Activated naive CD8-positive, alpha-beta T cell treated with anti-CD3 and anti-CD28 coated beads for 36 hours (primary cell): ENCODE results near the gene TANC1. TPM values are rescaled to one million over a fixed set of nuclear protein-coding genes. Genes with fewer than 3 reads are reported as not detected.
A peak's percentile ranks its signal among the peaks of the same experiment; 100 is the strongest.
"Not testable (repeated sequence)": the region's sequence is repeated elsewhere in the genome, so short reads cannot be mapped to it uniquely, and the experiment has no call there.

Experiments
- DNase-seq: peaks from one replicate; pipeline ENCODE4 v3.0.0; 2021
- H3K27ac Mint-ChIP-seq: one replicate; pipeline ENCODE4 v1.8.0; 2022; ENCODE audit warnings: mild to moderate bottlenecking, moderate library complexity, mixed read lengths
- H3K27me3 Mint-ChIP-seq: one replicate; pipeline ENCODE4 v1.8.0; 2022; ENCODE audit warnings: mild to moderate bottlenecking, mixed read lengths
- H3K36me3 Mint-ChIP-seq: one replicate; pipeline ENCODE4 v1.8.0; 2021; ENCODE audit warnings: mild to moderate bottlenecking, mixed read lengths
- H3K4me1 Mint-ChIP-seq: one replicate; pipeline ENCODE4 v1.8.0; 2021; ENCODE audit warnings: mixed read lengths
- H3K4me3 Mint-ChIP-seq: one replicate; pipeline ENCODE4 v1.8.0; 2022; ENCODE audit warnings: mild to moderate bottlenecking, moderate library complexity, mixed read lengths
- H3K9me3 Mint-ChIP-seq: one replicate; pipeline ENCODE4 v1.8.0; 2022; ENCODE audit warnings: mixed read lengths
- total RNA-seq, 2 experiments: library from RNA; stranded (reverse); gene quantifications; one replicate each; pipeline ENCODE4 v1.2.3, GENCODE V29; 2021

TANC1 gene
- total RNA-seq, 2 experiments from 2014 or later = 0.97 to 1.0 TPM

GRCh38 chr2:159086342-159086741 lies 117.9 kb downstream of the TANC1 start:
- Mint-ChIP-seq H3K4me1 (peaks cover 28% of the 10 kb centered on the region), H3K36me3 (no peaks in the 10 kb centered on the region), H3K27ac (no peak overlapping the region), H3K27me3 (no peaks in the 10 kb centered on the region), H3K9me3 (no peaks in the 10 kb centered on the region), H3K4me3 (no peak overlapping the region)
- no peak for DNase-seq

- no peaks in the 10 kb centered on the region for H3K27me3 Mint-ChIP-seq
- H3K27ac Mint-ChIP-seq = no peak overlapping the region
- no peak for DNase-seq
- no peaks in the 10 kb centered on the region for H3K36me3 Mint-ChIP-seq
- peak overlapping the region; percentile 4 for H3K4me3 Mint-ChIP-seq
- H3K4me1 Mint-ChIP-seq = peaks cover 33% of the 10 kb centered on the region
- no peaks in the 10 kb centered on the region for H3K9me3 Mint-ChIP-seq
Observed at GRCh38 chr2:159086826-159087225, 118.4 kb downstream of the TANC1 start.

GRCh38 chr2:159088906-159089305 lies 120.5 kb downstream of the TANC1 start:
- Mint-ChIP-seq H3K9me3 (no peaks in the 10 kb centered on the region), H3K27ac (no peak overlapping the region)

DNA sequence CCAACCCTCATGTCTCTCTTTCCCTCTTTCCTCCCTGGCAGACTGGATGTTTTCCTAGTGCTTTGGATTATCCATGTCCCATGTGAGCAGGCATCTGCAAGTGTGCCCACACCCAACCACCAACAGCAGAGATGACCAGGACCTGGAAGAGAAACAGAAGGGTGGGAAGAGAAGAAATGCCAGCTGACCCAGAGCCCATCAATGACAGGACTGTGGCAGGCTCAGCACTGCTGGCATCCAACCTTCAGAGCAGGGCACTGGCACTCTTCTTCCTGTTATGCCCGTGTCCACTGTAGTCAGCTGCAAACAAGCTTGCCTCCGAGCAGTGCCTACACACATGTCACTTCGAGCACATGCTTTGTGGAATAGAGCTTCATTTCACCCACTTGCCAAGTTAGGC lies 121.1 kb downstream of the TANC1 start:
- peaks cover 59% of the 10 kb centered on the region for H3K4me1 Mint-ChIP-seq
- H3K27ac Mint-ChIP-seq = no peak overlapping the region
- no peak for DNase-seq
- no peaks in the 10 kb centered on the region for H3K27me3 Mint-ChIP-seq
- H3K9me3 Mint-ChIP-seq = no peaks in the 10 kb centered on the region
- H3K36me3 Mint-ChIP-seq = no peaks in the 10 kb centered on the region
- H3K4me3 Mint-ChIP-seq = no peak overlapping the region

More at GRCh38 chr2:159088906-159089305, 120.5 kb downstream of the TANC1 start:
- H3K36me3 Mint-ChIP-seq = no peaks in the 10 kb centered on the region
- H3K4me1 Mint-ChIP-seq = peaks cover 53% of the 10 kb centered on the region
- no peak overlapping the region for H3K4me3 Mint-ChIP-seq
- no peaks in the 10 kb centered on the region for H3K27me3 Mint-ChIP-seq
- no peak for DNase-seq

- Mint-ChIP-seq H3K27ac (no peak overlapping the region), H3K4me1 (peaks cover 60% of the 10 kb centered on the region), H3K4me3 (no peak overlapping the region), H3K36me3 (peaks cover under 1% of the 10 kb centered on the region), H3K27me3 (no peaks in the 10 kb centered on the region), H3K9me3 (peaks cover under 1% of the 10 kb centered on the region)
- DNase-seq = no peak
Observed at GRCh38 chr2:159090514-159091201, 122.2 kb downstream of the TANC1 start.

GRCh38 chr2:159091381-159091780 lies 122.9 kb downstream of the TANC1 start:
- Mint-ChIP-seq H3K4me1 (peaks cover 59% of the 10 kb centered on the region), H3K27me3 (no peaks in the 10 kb centered on the region), H3K4me3 (no peak overlapping the region), H3K9me3 (peaks cover 7% of the 10 kb centered on the region), H3K36me3 (peaks cover 4% of the 10 kb centered on the region), H3K27ac (peak overlapping the region; percentile 82)
- no peak for DNase-seq

DNA sequence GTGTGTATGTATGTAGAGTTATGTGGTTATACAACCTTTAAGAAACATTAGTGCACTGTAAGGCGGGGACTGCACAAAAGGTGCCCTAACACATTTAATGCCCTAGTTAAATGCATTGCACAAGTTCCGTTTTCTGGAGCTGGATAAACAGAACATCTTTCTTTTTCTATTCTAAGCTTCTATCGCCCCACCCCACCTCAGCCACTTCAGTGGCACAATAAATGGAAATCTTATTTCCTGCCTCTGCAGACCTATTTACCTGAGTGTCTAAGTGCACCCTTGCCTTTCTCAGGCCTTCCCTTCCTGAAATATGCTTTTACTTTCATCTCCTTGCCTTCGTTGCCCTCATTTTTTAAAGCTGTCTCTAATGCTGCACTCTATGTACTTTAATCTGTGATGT lies 123.5 kb downstream of the TANC1 start:
- Mint-ChIP-seq H3K27ac (peak overlapping the region; percentile 82), H3K4me1 (peaks cover 55% of the 10 kb centered on the region)
- DNase-seq = no peak

GRCh38 chr2:159093497-159093896 lies 125.1 kb downstream of the TANC1 start:
- H3K4me1 Mint-ChIP-seq = peaks cover 50% of the 10 kb centered on the region
- peaks cover 9% of the 10 kb centered on the region for H3K36me3 Mint-ChIP-seq
- peak overlapping the region; percentile 82 for H3K27ac Mint-ChIP-seq
- no peak for DNase-seq
- H3K9me3 Mint-ChIP-seq = peaks cover 15% of the 10 kb centered on the region
- H3K4me3 Mint-ChIP-seq = no peak overlapping the region
- H3K27me3 Mint-ChIP-seq = no peaks in the 10 kb centered on the region

More for the DNA sequence above, 123.5 kb downstream of the TANC1 start:
- Mint-ChIP-seq H3K9me3 (peaks cover 13% of the 10 kb centered on the region), H3K4me3 (peak overlapping the region; percentile 2), H3K36me3 (peaks cover 8% of the 10 kb centered on the region), H3K27me3 (no peaks in the 10 kb centered on the region)

GRCh38 chr2:159094173-159094737 lies 125.8 kb downstream of the TANC1 start:
- H3K27ac Mint-ChIP-seq = peak overlapping the region; percentile 78
- peak; percentile 42 for DNase-seq
- peaks cover 9% of the 10 kb centered on the region for H3K36me3 Mint-ChIP-seq
- peaks cover 15% of the 10 kb centered on the region for H3K9me3 Mint-ChIP-seq
- H3K4me1 Mint-ChIP-seq = peaks cover 55% of the 10 kb centered on the region
- no peaks in the 10 kb centered on the region for H3K27me3 Mint-ChIP-seq
- no peak overlapping the region for H3K4me3 Mint-ChIP-seq

DNA sequence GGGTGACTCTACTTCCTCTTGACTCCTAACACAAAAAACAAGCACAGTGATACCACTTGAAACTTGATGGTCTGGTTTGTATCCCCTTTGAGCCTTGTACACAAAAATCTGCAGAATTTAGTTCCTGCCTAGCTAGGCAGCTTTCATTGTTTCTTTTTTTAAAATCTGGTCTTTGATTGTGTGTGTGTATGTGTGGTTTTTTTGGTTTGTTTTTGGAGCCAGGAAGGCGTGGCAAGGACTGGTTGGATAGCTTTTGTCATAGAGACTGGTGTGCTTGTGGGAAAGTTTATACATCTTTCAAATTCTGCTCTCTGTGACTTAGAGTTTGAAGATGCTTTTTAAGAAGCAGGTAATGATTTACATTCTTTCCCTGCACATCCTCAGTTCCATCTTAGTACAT lies 127.4 kb downstream of the TANC1 start:
- Mint-ChIP-seq H3K27me3 (no peaks in the 10 kb centered on the region), H3K9me3 (peaks cover 15% of the 10 kb centered on the region), H3K36me3 (peaks cover 9% of the 10 kb centered on the region), H3K4me3 (no peak overlapping the region), H3K27ac (no peak overlapping the region), H3K4me1 (peaks cover 45% of the 10 kb centered on the region)
- DNase-seq = no peak

DNA sequence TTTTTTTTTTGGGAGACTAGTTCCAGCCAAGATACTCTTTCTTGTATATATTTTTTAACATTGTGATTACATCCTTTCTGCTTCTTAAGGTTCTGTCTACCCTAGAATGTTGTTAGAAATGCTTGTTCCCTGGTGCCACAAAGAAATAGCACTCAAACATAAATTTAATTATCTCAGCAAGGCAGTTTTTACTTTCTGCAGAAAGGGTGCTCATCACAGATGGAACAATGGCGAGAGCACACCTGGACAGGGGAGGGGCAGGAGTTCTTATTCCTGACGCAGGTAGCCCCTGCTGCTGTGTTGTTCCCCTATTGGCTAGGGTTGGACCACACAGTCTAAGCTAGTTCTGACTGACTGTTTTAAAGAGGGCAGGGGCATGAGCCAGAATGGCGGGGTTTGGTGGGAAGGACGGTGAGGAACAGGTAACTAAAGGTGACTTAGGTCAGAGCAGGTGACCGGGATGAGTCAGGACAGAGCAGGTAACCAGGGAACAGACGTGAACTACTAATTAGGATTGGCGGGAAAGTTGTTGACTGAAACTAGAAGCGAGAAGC lies 127.9 kb downstream of the TANC1 start:
- Mint-ChIP-seq H3K9me3 (peaks cover 15% of the 10 kb centered on the region), H3K4me1 (peaks cover 40% of the 10 kb centered on the region)
- H3K36me3 Mint-ChIP-seq, H3K27me3 Mint-ChIP-seq, H3K4me3 Mint-ChIP-seq, H3K27ac Mint-ChIP-seq, DNase-seq: not testable (repeated sequence)

DNA sequence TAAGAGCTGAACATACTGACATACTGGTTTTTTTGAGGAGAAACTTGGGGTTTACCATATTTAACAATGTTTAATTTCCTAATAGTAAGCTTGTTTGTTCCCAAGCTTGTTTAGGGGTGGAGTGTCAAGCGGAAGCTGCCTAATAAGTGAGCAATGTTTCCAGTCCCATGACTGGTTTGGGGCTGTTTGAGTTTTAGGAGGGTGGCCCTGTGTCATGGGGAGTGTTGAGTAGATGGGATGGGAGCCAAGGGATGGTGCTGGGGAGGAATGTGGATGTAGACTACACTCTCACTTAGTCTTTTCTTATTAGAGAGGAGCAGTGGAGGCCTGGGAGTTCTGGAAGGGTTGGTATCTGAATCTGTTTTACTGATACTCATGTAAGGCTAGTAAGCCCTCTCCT lies 128.5 kb downstream of the TANC1 start:
- peaks cover 15% of the 10 kb centered on the region for H3K9me3 Mint-ChIP-seq
- H3K4me3 Mint-ChIP-seq = no peak overlapping the region
- no peak overlapping the region for H3K27ac Mint-ChIP-seq
- no peaks in the 10 kb centered on the region for H3K27me3 Mint-ChIP-seq
- H3K36me3 Mint-ChIP-seq = peaks cover 9% of the 10 kb centered on the region
- DNase-seq = no peak
- H3K4me1 Mint-ChIP-seq = peaks cover 35% of the 10 kb centered on the region

DNA sequence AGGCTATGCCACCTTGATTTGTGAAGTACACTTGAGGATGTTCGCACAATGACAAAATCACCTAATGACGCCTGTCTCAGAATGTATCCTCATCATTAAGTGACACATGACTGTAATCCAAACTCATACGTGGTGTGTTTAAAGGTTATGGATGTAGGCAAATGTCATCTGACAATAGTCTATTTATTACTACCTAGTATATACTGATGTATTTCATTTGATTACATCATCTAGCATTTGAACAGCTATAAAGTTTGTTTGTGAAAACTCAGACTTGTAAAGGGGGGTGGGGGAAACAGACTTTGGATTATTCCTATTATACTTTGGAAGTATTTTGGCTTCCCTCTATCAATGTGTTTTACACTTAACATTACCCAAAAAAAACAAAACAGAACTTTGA lies 129.9 kb downstream of the TANC1 start:
- Mint-ChIP-seq H3K4me1 (peaks cover 21% of the 10 kb centered on the region), H3K27me3 (no peaks in the 10 kb centered on the region), H3K9me3 (peaks cover 15% of the 10 kb centered on the region), H3K27ac (peak overlapping the region; percentile 56), H3K36me3 (peaks cover 9% of the 10 kb centered on the region), H3K4me3 (no peak overlapping the region)
- no peak for DNase-seq

GRCh38 chr2:159098921-159099411 lies 130.5 kb downstream of the TANC1 start:
- Mint-ChIP-seq H3K27ac (peak overlapping the region; percentile 56), H3K27me3 (no peaks in the 10 kb centered on the region), H3K36me3 (peaks cover 9% of the 10 kb centered on the region), H3K9me3 (peaks cover 15% of the 10 kb centered on the region), H3K4me1 (peaks cover 16% of the 10 kb centered on the region), H3K4me3 (no peak overlapping the region)
- DNase-seq = no peak

DNA sequence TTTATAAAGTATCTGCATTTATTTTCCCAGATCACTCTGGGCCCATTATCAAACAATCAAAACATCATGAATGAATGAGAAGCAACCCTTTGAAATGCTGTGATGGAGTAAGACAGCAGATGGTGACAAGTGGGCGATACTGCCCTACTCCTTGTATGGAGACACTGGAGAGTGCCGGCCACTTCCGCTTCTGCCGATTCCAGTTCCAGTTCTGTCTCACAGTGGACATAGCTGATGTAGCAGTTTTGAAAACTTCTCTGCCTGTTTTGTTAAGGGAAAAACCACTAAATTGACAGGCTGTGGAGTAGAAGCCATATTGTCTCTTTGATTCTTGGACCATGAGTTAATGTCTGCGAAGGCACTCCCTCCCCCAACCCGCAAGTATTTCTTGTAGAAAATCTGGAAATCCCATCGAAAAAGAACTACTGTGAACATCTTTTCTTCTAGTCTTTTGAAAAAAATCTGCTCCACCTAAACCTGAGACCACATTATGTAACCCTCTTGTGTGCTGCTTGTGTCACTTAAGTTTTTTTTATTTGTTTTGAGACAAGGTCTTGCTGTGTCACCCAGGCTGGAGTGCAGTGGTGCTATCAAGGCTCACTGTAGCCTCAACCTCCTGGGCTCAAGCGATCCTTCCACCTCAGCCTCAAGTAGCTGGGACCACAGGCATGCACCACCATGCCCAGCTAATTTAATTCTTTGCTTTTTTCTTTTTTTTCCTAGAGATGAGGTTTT lies 133.5 kb downstream of the TANC1 start:
- Mint-ChIP-seq H3K27me3 (no peaks in the 10 kb centered on the region), H3K36me3 (peaks cover 1% of the 10 kb centered on the region), H3K4me3 (no peak overlapping the region), H3K9me3 (peaks cover 3% of the 10 kb centered on the region), H3K4me1 (peaks cover 7% of the 10 kb centered on the region), H3K27ac (no peak overlapping the region)
- no peak for DNase-seq
